GM12874 (cell line): Measurements from ENCODE around the gene PCMT1.

Experiments used
- TF ChIP-seq, protein P1 (sequence below): IDR thresholded peaks from 2 replicates; pipeline ENCODE4 v1.5.1; 2011; ENCODE audit warnings: low read depth, mild to moderate bottlenecking, control low read depth, low read length, moderate library complexity; ENCODE audit not compliant: insufficient read depth

The PCMT1 gene

DNA sequence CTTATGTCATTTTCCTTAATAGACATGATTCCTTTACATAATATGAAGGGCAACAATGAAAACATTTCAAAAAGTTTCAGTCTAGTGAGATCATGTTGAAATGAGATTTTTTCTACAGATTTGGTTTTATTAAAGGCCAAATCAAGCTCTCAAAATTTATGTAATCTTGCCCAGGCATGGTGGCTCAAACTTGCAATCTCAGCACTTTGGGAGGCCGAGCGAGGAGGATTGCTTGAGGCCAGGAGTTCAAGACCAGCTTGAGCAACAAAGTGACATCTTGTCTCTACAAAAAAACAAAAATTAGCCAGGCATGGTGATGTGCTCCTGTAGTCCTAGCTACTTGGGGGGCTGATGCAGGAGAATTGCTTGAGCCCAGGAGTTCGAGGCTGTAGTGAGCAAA lies 63.8 kb downstream of the PCMT1 start:
- TF ChIP-seq, protein P1, sequence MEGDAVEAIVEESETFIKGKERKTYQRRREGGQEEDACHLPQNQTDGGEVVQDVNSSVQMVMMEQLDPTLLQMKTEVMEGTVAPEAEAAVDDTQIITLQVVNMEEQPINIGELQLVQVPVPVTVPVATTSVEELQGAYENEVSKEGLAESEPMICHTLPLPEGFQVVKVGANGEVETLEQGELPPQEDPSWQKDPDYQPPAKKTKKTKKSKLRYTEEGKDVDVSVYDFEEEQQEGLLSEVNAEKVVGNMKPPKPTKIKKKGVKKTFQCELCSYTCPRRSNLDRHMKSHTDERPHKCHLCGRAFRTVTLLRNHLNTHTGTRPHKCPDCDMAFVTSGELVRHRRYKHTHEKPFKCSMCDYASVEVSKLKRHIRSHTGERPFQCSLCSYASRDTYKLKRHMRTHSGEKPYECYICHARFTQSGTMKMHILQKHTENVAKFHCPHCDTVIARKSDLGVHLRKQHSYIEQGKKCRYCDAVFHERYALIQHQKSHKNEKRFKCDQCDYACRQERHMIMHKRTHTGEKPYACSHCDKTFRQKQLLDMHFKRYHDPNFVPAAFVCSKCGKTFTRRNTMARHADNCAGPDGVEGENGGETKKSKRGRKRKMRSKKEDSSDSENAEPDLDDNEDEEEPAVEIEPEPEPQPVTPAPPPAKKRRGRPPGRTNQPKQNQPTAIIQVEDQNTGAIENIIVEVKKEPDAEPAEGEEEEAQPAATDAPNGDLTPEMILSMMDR = no peak

DNA sequence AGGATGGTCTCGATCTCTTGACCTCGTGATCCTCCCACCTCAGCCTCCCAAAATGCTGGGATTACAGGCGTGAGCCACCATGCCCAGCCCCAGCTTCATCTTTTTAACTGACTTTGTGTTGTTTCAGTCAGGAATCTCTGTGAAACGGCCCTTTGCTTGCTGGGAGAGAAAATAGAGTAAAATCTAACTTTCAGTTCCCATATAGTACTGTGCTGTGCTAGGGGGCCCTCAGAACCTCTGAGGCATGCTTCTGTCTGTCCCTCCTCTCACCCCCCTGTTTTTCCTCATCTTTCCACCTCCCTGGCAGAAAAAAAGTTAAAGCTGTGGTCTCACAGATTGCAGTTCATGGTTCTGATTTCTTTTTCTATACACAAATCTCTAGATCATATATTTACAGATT lies 66.2 kb downstream of the PCMT1 start:
- TF ChIP-seq, protein P1 = no peak

DNA sequence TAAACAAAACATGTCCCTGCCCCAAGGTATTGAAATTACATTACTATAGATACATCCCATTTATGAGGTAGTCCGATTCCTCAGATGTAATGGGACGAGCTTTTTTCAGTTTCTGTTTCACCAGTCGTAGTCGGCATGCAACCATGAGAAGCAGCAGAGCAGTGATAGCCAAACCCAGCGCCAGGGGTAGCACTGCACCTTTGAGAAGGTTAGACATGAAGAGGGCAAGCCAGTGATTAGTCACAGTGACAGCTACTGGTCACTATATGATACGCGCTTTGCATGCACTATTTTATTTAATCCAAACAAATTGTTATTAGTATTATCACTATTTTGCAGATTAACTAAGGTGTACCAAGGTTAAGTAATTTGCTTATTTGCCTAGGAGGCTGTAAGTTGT lies 71.0 kb downstream of the PCMT1 start:
- TF ChIP-seq, protein P1 = no peak

DNA sequence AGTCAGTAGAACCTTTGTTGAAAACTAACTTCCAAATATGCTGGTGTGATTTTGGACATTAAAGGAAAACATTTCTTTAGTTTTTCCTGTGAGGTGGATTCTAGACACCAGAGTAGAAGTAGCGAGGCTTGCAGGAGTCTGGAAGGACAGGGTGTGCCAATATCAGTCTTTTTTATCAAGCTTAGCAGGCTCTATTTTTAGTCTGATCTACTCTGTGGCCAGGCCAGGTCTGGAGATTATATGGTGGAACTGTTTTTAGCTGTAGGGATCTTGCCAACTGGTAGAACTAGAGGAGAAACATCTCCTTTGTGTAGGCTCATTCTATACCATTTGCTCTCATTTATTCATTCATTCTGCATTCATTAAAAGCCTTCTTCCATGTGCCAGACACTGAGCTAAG lies 72.0 kb downstream of the PCMT1 start:
- TF ChIP-seq, protein P1 = no peak

DNA sequence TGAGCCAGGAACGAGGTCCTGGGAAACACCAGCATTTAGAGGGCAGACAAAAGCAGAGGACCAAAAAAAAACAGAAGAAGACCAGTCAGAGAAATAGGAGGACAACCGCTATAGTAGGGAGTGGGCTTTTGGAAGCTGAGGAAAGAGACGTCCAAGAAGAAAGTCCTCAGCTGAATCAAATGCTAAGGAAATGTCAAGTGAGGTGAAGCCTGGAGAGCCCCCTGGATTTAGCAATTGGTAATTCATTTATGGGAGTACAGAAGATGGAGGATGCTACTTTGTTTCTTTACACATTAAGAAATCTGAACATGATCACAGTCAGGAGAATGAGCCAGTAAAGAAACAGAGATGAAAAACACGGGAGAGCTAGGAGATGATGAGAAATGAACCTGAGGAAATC lies 73.5 kb downstream of the PCMT1 start:
- TF ChIP-seq, protein P1 = no peak

DNA sequence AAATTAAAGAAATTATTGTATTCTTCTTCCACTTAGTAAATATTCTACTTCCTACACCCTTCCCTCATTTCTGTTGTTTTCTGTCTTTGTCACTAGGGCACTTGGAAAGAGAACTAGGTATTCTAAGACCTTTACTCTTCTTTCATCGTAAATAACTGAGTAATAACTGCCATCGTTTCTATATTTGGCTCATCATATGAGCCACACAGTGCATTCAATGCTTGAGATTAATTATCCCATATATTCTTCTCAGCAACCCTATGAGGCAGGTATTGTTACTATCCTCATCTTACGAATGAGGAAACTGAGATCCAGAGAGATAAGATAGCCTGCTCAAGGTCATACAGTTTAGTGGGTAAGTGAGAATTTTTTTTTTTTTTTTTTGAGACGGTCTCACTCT lies 75.8 kb downstream of the PCMT1 start:
- TF ChIP-seq, protein P1 = no peak

DNA sequence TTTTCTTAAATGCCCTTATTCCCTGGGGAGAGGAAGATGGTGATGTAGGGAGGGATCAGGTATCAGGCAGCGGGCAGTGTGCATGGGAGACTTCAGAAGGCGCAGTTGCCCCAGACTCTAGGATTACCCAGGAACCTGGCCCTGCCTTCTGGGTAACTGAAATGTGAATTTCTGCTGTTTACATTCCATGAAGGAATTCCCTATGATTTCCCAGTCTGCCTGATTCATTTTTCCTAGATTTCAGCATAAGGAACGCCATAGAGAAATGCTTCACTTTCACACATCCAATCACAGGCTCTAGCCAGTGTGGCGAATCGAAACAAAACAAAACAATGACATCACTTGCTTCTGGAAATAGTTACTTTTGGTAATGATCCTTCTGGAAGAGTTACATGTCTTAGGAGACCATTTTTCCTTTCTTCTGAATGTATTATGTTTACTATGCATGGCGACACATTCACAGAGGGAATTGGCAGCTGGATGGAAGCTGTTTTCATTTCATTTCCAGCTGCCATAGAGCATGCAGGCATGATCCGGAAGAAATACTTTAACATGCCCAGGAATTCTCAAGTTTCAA lies 81.3 kb downstream of the PCMT1 start:
- TF ChIP-seq, protein P1 = no peak
